HepG2 (cell line): ENCODE results near the gene ANO3.

ENCODE experiments used
- ARHGAP35 ChIP-seq: sonication (generic); formaldehyde crosslinking; IDR thresholded peaks from 2 replicates; pipeline ENCODE4 v1.9.0; 2022; ENCODE audit warnings: mild to moderate bottlenecking, inconsistent platforms, moderate library complexity, missing genetic modification reagents, borderline replicate concordance
- CBX2 ChIP-seq, 2 experiments: fragments of 200-600 bp in 1 of 2; sonication (generic); formaldehyde crosslinking in 1 of 2; IDR thresholded peaks; 2 replicates each; pipeline versions ENCODE4 v1.7.0 to v1.8.1; 2018 to 2022; ENCODE audit warnings: low read depth in 2 of 2, low read length in 1 of 2, mild to moderate bottlenecking in 1 of 2, missing genetic modification reagents in 1 of 2
- CHD2 ChIP-seq: IDR thresholded peaks from 2 replicates; pipeline ENCODE4 v1.6.1; 2011; ENCODE audit warnings: low read depth, low read length, improper control_type of control experiment
- GABPA ChIP-seq, 2 experiments: IDR thresholded peaks; 2 replicates each; pipeline ENCODE4 v1.6.1; 2011 to 2016; ENCODE audit warnings: low read depth in 2 of 2, low read length in 1 of 2, missing biosample characterization in 1 of 2, missing genetic modification characterization in 1 of 2
- NFRKB ChIP-seq: fragments of 450-650 bp; IDR thresholded peaks from 2 replicates; pipeline ENCODE4 v1.6.1; 2017
- PCBP1 ChIP-seq: fragments of 200-400 bp; formaldehyde crosslinking; IDR thresholded peaks from 2 replicates; pipeline ENCODE4 v1.6.1; 2017; ENCODE audit warnings: mild to moderate bottlenecking, low read depth, low read length, borderline replicate concordance
- RELA ChIP-seq: sonication (generic); formaldehyde crosslinking; IDR thresholded peaks from 2 replicates; pipeline ENCODE4 v1.4.0; 2020; ENCODE audit warnings: missing genetic modification reagents
- SMC3 ChIP-seq: IDR thresholded peaks from 2 replicates; pipeline ENCODE4 v1.6.1; 2011; ENCODE audit warnings: low read length, improper control_type of control experiment
- TBL1XR1 ChIP-seq: fragments of 150-350 bp; IDR thresholded peaks from 2 replicates; pipeline ENCODE4 v1.6.1; 2014; ENCODE audit warnings: borderline replicate concordance, low read length; ENCODE audit not compliant: partially characterized antibody
- ZFP36L1 ChIP-seq: sonication (generic); formaldehyde crosslinking; IDR thresholded peaks from 2 replicates; pipeline ENCODE4 v1.8.0; 2022; ENCODE audit warnings: mild to moderate bottlenecking, missing genetic modification reagents, moderate library complexity

DNA sequence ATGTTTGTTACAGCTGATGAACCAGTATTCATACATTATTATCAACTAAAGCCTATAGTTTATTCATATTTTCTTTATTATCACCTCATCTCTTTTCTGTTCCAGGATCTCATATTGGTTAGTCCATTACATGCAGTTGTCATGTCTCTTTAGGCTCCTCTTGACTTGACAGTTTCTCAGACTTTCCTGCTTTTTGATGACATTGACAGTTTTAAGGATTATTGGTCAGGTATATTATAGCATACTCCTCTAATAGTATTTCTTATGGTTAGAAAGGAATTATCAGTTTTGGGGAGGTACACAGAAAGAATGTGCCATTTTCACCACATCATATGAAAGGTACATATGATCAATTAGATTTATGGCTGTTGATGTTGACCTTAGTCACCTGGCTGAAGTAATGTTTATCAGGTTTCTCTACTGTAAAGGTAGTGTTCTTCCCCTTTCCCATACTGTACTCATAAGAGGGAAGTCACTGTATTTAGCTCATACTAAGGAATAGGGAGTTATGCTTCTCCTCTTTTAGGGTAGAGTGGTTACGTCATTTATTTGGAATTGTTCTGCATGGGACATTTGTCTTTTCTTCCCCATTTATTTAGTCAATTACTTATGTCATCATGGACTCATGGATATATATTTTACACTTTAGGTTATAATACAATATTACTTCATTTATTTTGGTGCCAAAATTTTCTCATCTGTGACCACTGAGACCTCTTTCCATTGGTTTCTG is 9.4 kb upstream of the ANO3 start:
- TF ChIP-seq ZFP36L1 (no peak), CBX2 (IDR thresholded peaks at IDR 0.05; ENCODE audit: low read depth, low read length) (no peak), CBX2 (CRISPR knock-in tag; IDR thresholded peaks at IDR 0.05; ENCODE audit: low read depth) (no peak), CHD2 (no peak), GABPA (IDR thresholded peaks at IDR 0.05; ENCODE audit: low read depth, low read length) (no peak), GABPA (CRISPR knock-in tag; IDR thresholded peaks at IDR 0.05; ENCODE audit: low read depth) (no peak), PCBP1 (no peak), RELA (CRISPR knock-in tag) (no peak), TBL1XR1 (no peak), ARHGAP35 (CRISPR knock-in tag) (no peak), SMC3 (no peak), NFRKB (no peak)
